GDM1 (cell line): ENCODE measurements around the gene HAL.
"Not testable (repeated sequence)": the region's sequence is repeated elsewhere in the genome, so short reads cannot be mapped to it uniquely, and the experiment has no call there.

Source experiments
- DNase-seq: peaks from one replicate; lab custom pipeline; 2025; lab: John Stamatoyannopoulos, UW

The HAL gene

GRCh38 chr12:95975491-95975890, 20.7 kb downstream of the HAL start:
- no peak for DNase-seq

- DNase-seq: no peak
These were observed 21.8 kb downstream of the HAL start for GRCh38 chr12:95974358-95974757.

GRCh38 chr12:95972832-95973456, 23.2 kb downstream of the HAL start:
- no peak for DNase-seq

- no peak for DNase-seq
These were observed 25.2 kb downstream of the HAL start for GRCh38 chr12:95970905-95971304.

GRCh38 chr12:95969116-95969515, 27.0 kb downstream of the HAL start:
- DNase-seq: not testable (repeated sequence)

- DNase-seq: no peak
These were observed 28.8 kb downstream of the HAL start for GRCh38 chr12:95967301-95967700.

GRCh38 chr12:95966287-95966870, 29.8 kb downstream of the HAL start:
- DNase-seq: no peak

GRCh38 chr12:95963096-95963495, 33.0 kb downstream of the HAL start:
- DNase-seq: no peak

- DNase-seq: no peak
These were observed 33.9 kb downstream of the HAL start for GRCh38 chr12:95962222-95962621.

- no peak for DNase-seq
These were observed 35.9 kb downstream of the HAL start for GRCh38 chr12:95960241-95960640.

GRCh38 chr12:95959107-95959506, 37.0 kb downstream of the HAL start:
- no peak for DNase-seq

GRCh38 chr12:95956557-95957145, 39.5 kb downstream of the HAL start:
- no peak for DNase-seq

GRCh38 chr12:95955549-95956159, 40.5 kb downstream of the HAL start:
- DNase-seq: no peak

- no peak for DNase-seq
These were observed 43.1 kb downstream of the HAL start for GRCh38 chr12:95953000-95953399.

GRCh38 chr12:95951515-95951914, 44.6 kb downstream of the HAL start:
- DNase-seq: no peak

- no peak for DNase-seq
These were observed 46.5 kb downstream of the HAL start for GRCh38 chr12:95949477-95950206.

- DNase-seq: no peak
These were observed 51.9 kb downstream of the HAL start for GRCh38 chr12:95944108-95944704.

GRCh38 chr12:95943330-95943842, 52.8 kb downstream of the HAL start, which contains the start of gene AMDHD1:
Gene AMDHD1, plus strand, starts transcription at chr12:95943331. Its CDS starts 68 bp downstream, at chr12:95943399.
- DNase-seq: peak; percentile 3

- DNase-seq: no peak
These were observed 53.4 kb downstream of the HAL start, which contains the start of gene CCDC38 for GRCh38 chr12:95942524-95943329. Gene CCDC38, minus strand, starts transcription at chr12:95942614. Its CDS starts 6,105 bp downstream, at chr12:95936509.

GRCh38 chr12:95942101-95942523, 54.0 kb downstream of the HAL start:
- no peak for DNase-seq

GRCh38 chr12:95940514-95940913, 55.6 kb downstream of the HAL start:
- DNase-seq: no peak
